HepG2 (cell line): ENCODE results near the gene HEXD. TPM values are rescaled to one million over a fixed set of nuclear protein-coding genes. Genes with fewer than 3 reads are reported as not detected.

Experiments
- ARNT2 ChIP-seq: sonication (generic); formaldehyde crosslinking; IDR thresholded peaks from 2 replicates; pipeline ENCODE4 v1.8.0; 2022; ENCODE audit warnings: mild to moderate bottlenecking, low read depth, missing genetic modification reagents, moderate library complexity
- ASH2L ChIP-seq: fragments of 300-600, 200-600 bp; sonication (generic); IDR thresholded peaks from 2 replicates; pipeline ENCODE4 v1.7.0; 2017; ENCODE audit warnings: low read depth, mild to moderate bottlenecking, moderate library complexity, mixed read lengths, low read length; ENCODE audit not compliant: insufficient read length
- ATM ChIP-seq: fragments of 450-650 bp; IDR thresholded peaks from 2 replicates; pipeline ENCODE4 v1.7.1; 2017; ENCODE audit warnings: mild to moderate bottlenecking, borderline replicate concordance
- DR1 ChIP-seq: sonication (generic); formaldehyde crosslinking; IDR thresholded peaks from 2 replicates; pipeline ENCODE4 v1.8.0; 2021; ENCODE audit warnings: mild to moderate bottlenecking, missing genetic modification reagents, inconsistent platforms
- ETS1 ChIP-seq: sonication (generic); formaldehyde crosslinking; IDR thresholded peaks from 2 replicates; pipeline ENCODE4 v1.4.0; 2020; ENCODE audit warnings: missing genetic modification reagents
- HNF4G ChIP-seq, 2 experiments: sonication (generic) in 1 of 2; formaldehyde crosslinking in 1 of 2; IDR thresholded peaks; 2 replicates each; pipeline versions ENCODE4 v1.4.0 to v1.6.1; 2011 to 2020; ENCODE audit warnings: borderline replicate concordance in 2 of 2, low read depth in 2 of 2, mild to moderate bottlenecking in 2 of 2, low read length in 1 of 2, missing genetic modification reagents in 1 of 2, moderate library complexity in 1 of 2
- MIXL1 ChIP-seq: IDR thresholded peaks from 2 replicates; pipeline ENCODE4 v1.6.1; 2016
- MXI1 ChIP-seq: IDR thresholded peaks from 3 replicates; pipeline ENCODE4 v1.6.1; 2012; ENCODE audit warnings: low read depth, low read length, inconsistent platforms, borderline replicate concordance
- MYNN ChIP-seq: sonication (generic); formaldehyde crosslinking; IDR thresholded peaks from 2 replicates; pipeline ENCODE4 v1.4.0; 2020; ENCODE audit warnings: mild to moderate bottlenecking, low read depth, missing genetic modification reagents
- NR2F1 ChIP-seq, 2 experiments: fragments of 450-650 bp in 1 of 2; formaldehyde crosslinking in 1 of 2; IDR thresholded peaks; 2 replicates each; pipeline versions ENCODE4 v1.5.0 to v1.6.1; 2016 to 2020; ENCODE audit warnings: mild to moderate bottlenecking in 1 of 2, missing compliant biosample characterization in 1 of 2, missing genetic modification reagents in 1 of 2, moderate library complexity in 1 of 2
- REPIN1 ChIP-seq: sonication (generic); formaldehyde crosslinking; IDR thresholded peaks from 2 replicates; pipeline ENCODE4 v1.8.0; 2022; ENCODE audit warnings: missing genetic modification reagents, low read depth, mild to moderate bottlenecking, borderline replicate concordance
- REXO4 ChIP-seq: sonication (generic); formaldehyde crosslinking; IDR thresholded peaks from 2 replicates; pipeline ENCODE4 v1.8.0; 2022; ENCODE audit warnings: missing genetic modification reagents, mild to moderate bottlenecking, borderline replicate concordance
- RORA ChIP-seq: sonication (generic); formaldehyde crosslinking; IDR thresholded peaks from 2 replicates; pipeline ENCODE4 v1.5.0; 2020; ENCODE audit warnings: mild to moderate bottlenecking, missing genetic modification reagents, moderate library complexity
- SALL2 ChIP-seq: sonication (generic); formaldehyde crosslinking; IDR thresholded peaks from 2 replicates; pipeline ENCODE4 v1.8.1; 2023; ENCODE audit warnings: mild to moderate bottlenecking, missing genetic modification reagents, inconsistent platforms
- SOX5 ChIP-seq: IDR thresholded peaks from 2 replicates; pipeline ENCODE4 v1.6.1; 2016; ENCODE audit warnings: borderline replicate concordance
- ZC3H4 ChIP-seq: sonication (generic); formaldehyde crosslinking; IDR thresholded peaks from 2 replicates; pipeline ENCODE4 v1.4.0; 2020; ENCODE audit warnings: missing genetic modification reagents, borderline replicate concordance
- ZNF274 ChIP-seq: sonication (generic); formaldehyde crosslinking; IDR thresholded peaks from 2 replicates; pipeline ENCODE4 v1.5.1; 2020; ENCODE audit warnings: mild to moderate bottlenecking, missing genetic modification reagents
- ZNF557 ChIP-seq: sonication (generic); formaldehyde crosslinking; IDR thresholded peaks from 2 replicates; pipeline ENCODE4 v1.4.0; 2020; ENCODE audit warnings: missing genetic modification reagents
- ZNF761 ChIP-seq: sonication (generic); formaldehyde crosslinking; conservative IDR thresholded peaks from 2 replicates; pipeline ENCODE4 v1.4.0; 2020; ENCODE audit warnings: mild to moderate bottlenecking, missing genetic modification reagents
- ZNF839 ChIP-seq: sonication (generic); formaldehyde crosslinking; IDR thresholded peaks from 2 replicates; pipeline ENCODE4 v1.4.0; 2020; ENCODE audit warnings: missing genetic modification reagents, mild to moderate bottlenecking, borderline replicate concordance
- ZSCAN30 ChIP-seq: sonication (generic); formaldehyde crosslinking; IDR thresholded peaks from 2 replicates; pipeline ENCODE4 v1.5.0; 2020; ENCODE audit warnings: mild to moderate bottlenecking, missing genetic modification reagents
- polyA plus RNA-seq, 8 experiments: library from polyadenylated mRNA; depleted of rRNA in 3 of 8; stranded (reverse) in 7 of 8; unstranded in 1 of 8; fragments of >200 nt; fragmentation: Illumina TruSeq in 4 of 8; extraction: Trizol in 4 of 8; gene quantifications; 2 replicates each; pipeline versions ENCODE4 v1.2.1 to v1.2.3, GENCODE V29; 2011 to 2016; ENCODE audit warnings: low read depth in 4 of 8, missing spikeins in 1 of 8, mixed read lengths in 1 of 8; ENCODE audit not compliant: insufficient read depth in 1 of 8
- total RNA-seq, 5 experiments: library from RNA; depleted of rRNA; stranded (reverse); fragments of >200 nt; fragmentation: Illumina TruSeq; extraction: Trizol; gene quantifications; 2 replicates each; pipeline ENCODE4 v1.2.3, GENCODE V29; 2016; ENCODE audit warnings: low read depth in 1 of 5
- TF ChIP-seq, protein P1 (sequence below): IDR thresholded peaks from 2 replicates; pipeline ENCODE4 v1.6.1; 2016; ENCODE audit warnings: control low read depth
- TF ChIP-seq, protein P2 (sequence below): sonication (generic); formaldehyde crosslinking; IDR thresholded peaks from 2 replicates; pipeline ENCODE4 v1.8.0; 2023; ENCODE audit warnings: mild to moderate bottlenecking, missing genetic modification reagents
- TF ChIP-seq, protein P3 (sequence below): sonication (generic); formaldehyde crosslinking; IDR thresholded peaks from 2 replicates; pipeline ENCODE4 v1.4.0; 2020; ENCODE audit warnings: missing genetic modification reagents

Gene HEXD
- total and polyA plus RNA-seq, 2 of the 13 experiments (the other 11 are each of a cell fraction or from before 2014, with no cell fraction given) = 22.3 to 41.8 TPM

- TF ChIP-seq ETS1 (CRISPR knock-in tag) (0 out of 2 replicates have a peak, but pooled peaks have one; percentile 65), DR1 (peak; percentile 52; the same call in 1 of the 2 replicates), SOX5 (CRISPR knock-in tag) (0 out of 2 replicates have a peak, but pooled peaks have one; percentile 19), ZNF761 (CRISPR knock-in tag) (peak; percentile 49; the same call in 1 of the 2 replicates), ZNF557 (CRISPR knock-in tag) (no peak), RORA (no peak), HNF4G (IDR thresholded peaks at IDR 0.05; ENCODE audit: borderline replicate concordance, low read depth, low read length) (peak; percentile 9; the same call in 1 of the 2 replicates), HNF4G (CRISPR knock-in tag; IDR thresholded peaks at IDR 0.05; ENCODE audit: borderline replicate concordance, low read depth) (peak; percentile 26; the same call in 1 of the 2 replicates), ATM (no peak), MXI1 (peak; percentile 89; the same call in 2 of the 3 replicates), ASH2L (peak; percentile 98), NR2F1 (CRISPR knock-in tag; IDR thresholded peaks at IDR 0.05) (no peak), ZNF274 (CRISPR knock-in tag) (0 out of 2 replicates have a peak, but pooled peaks have one; percentile 90), REXO4 (peak; percentile 17; the same call in 1 of the 2 replicates), ZSCAN30 (CRISPR knock-in tag) (no peak), MIXL1 (no peak), ZC3H4 (no peak), MYNN (no peak), ARNT2 (CRISPR knock-in tag) (peak; percentile 98), SALL2 (CRISPR knock-in tag) (peak; percentile 96), ZNF839 (CRISPR knock-in tag) (0 out of 2 replicates have a peak, but pooled peaks have one; percentile 32), REPIN1 (CRISPR knock-in tag) (peak; percentile 91)
- TF ChIP-seq, protein P1, sequence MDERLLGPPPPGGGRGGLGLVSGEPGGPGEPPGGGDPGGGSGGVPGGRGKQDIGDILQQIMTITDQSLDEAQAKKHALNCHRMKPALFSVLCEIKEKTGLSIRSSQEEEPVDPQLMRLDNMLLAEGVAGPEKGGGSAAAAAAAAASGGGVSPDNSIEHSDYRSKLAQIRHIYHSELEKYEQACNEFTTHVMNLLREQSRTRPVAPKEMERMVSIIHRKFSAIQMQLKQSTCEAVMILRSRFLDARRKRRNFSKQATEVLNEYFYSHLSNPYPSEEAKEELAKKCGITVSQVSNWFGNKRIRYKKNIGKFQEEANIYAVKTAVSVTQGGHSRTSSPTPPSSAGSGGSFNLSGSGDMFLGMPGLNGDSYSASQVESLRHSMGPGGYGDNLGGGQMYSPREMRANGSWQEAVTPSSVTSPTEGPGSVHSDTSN (CRISPR knock-in tag) = no peak
- TF ChIP-seq, protein P2, sequence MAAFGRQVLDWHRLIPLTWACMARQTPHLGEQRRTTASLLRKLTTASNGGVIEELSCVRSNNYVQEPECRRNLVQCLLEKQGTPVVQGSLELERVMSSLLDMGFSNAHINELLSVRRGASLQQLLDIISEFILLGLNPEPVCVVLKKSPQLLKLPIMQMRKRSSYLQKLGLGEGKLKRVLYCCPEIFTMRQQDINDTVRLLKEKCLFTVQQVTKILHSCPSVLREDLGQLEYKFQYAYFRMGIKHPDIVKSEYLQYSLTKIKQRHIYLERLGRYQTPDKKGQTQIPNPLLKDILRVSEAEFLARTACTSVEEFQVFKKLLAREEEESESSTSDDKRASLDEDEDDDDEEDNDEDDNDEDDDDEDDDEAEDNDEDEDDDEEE (CRISPR knock-in tag) = peak; percentile 91; the same call in 1 of the 2 replicates
- TF ChIP-seq, protein P3, sequence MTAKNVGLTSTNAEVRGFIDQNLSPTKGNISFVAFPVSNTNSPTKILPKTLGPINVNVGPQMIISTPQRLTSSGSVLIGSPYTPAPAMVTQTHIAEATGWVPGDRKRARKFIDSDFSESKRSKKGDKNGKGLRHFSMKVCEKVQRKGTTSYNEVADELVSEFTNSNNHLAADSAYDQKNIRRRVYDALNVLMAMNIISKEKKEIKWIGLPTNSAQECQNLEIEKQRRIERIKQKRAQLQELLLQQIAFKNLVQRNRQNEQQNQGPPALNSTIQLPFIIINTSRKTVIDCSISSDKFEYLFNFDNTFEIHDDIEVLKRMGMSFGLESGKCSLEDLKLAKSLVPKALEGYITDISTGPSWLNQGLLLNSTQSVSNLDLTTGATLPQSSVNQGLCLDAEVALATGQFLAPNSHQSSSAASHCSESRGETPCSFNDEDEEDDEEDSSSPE (CRISPR knock-in tag) = peak; percentile 48; the same call in 1 of the 2 replicates
Measured at GRCh38 chr17:82418001-82418986, at the start of gene HEXD, which contains the start of gene OGFOD3 (continued).
